Activated CD4-positive, alpha-beta T cell treated with anti-CD3 and anti-CD28 coated beads, Interleukin-2, amount 50 U/mL, for 48 hours (primary cell): ENCODE data around the gene PSG5.
"Not testable (repeated sequence)": the region's sequence is repeated elsewhere in the genome, so short reads cannot be mapped to it uniquely, and the experiment has no call there.

Experiments used
- DNase-seq, 2 experiments: peaks; one replicate each; pipeline ENCODE4 v3.0.0-alpha.2; 2020

PSG5 gene

DNA sequence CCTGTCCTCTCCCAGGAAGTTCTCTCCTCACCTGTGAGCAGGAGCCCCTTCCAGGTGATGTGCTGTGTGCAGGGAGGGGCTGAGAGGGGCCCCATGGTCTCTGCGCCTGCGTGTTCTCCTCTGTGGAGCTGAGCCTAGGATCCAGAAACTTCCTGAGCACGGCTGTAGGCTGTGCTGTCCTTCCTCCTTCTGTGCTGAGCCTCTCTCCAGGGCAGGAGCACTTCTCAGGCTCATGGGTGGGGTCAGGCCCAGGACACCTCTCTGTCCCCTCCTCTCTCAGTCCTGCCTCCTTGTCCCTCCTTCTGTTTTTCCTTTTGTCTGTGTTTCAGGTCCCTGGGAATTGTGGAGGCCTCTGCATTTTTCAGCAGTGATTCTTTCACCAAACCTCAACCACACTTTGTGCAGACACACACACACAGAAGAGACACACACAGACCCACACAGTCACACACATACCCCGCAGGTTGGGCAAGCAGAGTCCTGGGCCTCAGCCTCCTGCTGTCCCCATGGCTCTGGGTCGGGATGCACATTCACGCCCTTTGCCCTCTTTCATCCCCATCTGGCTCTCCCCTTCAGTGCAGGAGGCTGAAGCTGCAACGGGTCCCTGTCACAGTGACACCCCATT is at the start of gene PSG5:
Gene PSG5, minus strand, starts transcription at position 226 of the 625 bp plus-strand sequence. Its CDS starts 131 bp downstream, at position 95.
- DNase-seq = not testable (repeated sequence)

DNA sequence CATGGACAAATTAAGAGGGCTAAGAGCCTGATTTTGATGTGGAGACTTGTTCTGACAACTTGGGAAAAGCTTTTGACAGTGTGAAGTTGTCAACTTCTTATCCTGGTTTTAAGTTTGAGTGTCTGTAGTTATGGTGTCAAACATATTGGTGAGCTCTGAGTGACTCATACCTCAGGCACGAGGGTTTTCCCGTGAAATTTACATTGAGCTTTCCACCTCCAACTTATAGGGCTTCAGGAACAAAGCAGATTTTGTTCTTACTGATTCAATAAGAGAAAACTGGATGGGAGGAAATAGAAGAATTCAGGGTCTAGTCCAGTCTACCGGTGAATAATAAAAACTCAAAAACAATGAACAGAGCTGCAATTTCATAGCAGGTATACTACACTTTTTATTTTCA is 49.4 kb upstream of the PSG5 start:
- DNase-seq = not testable (repeated sequence)

DNA sequence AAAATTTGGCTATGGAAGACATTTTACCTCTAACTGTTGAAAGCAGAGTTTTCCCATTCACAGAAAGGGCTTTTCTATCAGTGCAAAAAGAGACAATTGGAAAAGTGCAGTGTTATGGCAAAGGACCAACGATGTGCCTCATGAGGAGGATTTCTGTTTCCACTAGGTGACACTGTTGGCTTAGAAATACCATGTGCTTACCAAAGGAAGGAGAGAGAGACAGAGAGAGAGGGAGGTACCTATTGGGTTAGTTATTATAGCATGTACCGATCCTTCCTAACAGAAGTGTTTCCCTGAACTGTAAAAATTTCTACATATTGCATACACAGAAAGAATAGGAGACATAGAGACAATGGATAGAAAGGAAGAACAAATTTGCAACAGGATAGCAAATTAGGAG is 43.0 kb upstream of the PSG5 start:
- DNase-seq = no peak

DNA sequence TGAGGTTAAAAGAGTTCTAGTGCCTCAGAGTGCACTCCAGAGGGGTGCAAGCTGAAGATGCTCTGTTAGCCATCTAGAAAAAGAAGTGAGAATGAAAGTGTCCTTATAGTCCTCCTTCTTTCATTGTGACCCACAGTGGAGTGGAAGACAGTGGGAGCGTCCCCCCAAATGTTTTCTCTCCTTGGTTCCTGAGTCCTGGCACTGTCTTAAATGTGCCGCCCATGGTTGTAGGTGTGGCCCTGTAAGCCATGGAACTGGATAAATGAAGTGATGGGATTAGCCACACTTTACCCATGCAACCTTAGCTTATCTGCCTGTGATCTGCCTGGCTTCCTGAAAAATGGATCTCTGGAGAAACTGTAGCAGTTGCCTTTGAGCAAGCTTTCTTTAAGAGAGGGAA is 42.4 kb upstream of the PSG5 start:
- peak; percentile 31 to 45 for DNase-seq

DNA sequence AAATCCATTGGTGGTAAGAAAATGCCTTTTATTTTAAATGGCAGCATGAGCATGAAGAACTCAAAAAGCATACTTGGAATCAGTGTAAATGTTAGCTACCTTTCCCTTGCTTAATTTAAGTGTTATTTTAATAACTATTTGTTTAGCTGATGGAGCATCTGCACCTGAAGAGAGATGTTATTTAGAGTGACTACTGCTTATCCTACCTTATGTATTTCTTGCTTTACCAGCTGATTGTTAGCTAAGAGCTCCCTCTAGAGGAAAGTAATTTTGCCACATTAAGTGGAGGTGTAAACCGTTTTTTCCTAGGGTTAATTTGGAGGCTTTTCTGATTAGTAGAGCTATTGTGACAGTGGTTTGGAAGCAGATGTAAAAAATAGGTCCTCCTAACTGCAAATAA is 40.6 kb upstream of the PSG5 start:
- not testable (repeated sequence) for DNase-seq

DNA sequence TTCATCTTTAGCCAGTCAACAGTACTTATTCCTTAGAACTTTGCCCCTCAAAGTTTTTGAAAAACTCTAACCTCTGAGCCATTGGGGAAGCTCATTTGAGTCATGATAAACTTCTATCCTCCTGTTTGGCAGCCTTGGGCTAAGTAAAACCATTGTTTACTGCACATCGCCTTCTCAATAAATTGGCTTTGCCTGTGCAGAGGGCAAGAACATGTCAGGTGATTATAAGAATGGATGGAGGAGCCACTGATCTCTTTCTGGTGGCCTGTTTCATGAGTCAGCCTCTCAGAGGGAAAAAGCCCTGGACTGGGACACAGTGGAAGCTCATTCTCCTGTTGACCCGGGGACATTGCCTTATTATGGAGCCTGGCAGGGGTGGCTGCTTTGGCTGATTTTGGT is 38.5 kb upstream of the PSG5 start:
- no peak for DNase-seq

DNA sequence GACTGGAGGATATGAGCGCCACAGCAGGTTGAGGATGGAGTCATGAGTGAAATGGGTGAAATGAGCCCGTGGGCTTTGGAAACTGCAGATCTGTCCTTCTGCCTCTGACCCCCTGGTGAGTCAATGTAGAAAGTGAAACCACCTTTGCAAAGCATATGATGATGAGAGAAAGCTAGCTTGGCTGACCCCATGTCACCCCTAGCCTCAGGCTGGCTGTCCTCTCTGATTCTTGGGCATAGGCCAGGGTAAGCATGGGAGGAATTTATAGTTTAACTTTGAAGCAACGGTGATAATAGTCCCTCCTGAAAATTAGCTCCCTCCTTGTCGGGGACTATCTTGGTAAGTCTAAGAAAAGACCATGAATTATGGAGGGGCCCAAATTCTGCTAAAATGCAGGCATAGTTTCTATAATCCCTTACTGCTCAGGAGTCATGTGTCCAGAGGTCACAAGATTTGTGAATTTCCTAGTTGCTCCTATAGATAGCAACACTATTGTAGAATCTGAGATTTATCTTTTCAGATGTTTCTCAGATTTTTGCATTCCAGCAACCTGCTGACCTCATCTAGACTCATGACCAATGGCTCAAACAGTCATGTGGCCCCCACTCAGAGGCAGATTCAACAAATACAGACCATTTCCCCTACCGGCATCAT is 38.0 kb upstream of the PSG5 start:
- not testable (repeated sequence) for DNase-seq

DNA sequence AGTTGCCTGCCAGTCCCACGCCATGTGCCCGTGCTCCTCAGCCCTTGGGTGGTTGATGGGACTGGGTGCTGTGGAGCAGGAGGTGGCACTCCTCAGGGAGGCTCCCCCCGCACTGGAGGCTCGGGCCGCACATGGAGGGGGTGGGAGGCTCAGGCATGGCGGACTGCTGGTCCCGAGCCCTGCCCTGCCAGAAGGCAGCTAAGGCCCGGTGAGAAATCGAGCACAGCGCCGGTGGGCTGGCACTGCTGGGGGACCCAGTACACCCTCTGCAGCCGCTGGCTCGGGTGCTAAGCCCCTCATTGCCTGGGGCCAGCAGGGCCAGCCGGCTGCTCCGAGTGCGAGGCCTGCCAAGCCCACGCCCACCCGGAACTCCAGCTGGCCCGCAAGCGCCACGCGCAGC is 35.6 kb upstream of the PSG5 start:
- DNase-seq = not testable (repeated sequence)

DNA sequence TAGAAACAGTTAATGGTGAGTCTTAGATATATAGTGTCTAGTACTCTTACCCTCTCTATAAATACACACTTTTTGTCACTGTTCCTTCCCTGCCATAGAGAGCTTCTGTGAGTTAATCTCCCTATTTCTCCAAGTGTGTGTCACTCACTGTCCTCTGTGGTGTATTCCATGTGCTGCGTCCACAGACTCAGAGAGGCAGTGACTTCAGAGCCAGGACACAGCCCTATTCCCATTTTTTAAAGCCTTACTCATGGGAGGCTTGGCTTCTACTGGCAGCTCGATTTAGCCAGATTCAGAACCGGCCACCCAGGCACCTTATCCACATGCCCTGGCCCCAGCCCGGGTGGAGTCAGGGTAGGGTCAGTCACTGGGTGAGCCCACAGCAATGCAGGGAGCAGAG is 32.8 kb upstream of the PSG5 start:
- not testable (repeated sequence) for DNase-seq

DNA sequence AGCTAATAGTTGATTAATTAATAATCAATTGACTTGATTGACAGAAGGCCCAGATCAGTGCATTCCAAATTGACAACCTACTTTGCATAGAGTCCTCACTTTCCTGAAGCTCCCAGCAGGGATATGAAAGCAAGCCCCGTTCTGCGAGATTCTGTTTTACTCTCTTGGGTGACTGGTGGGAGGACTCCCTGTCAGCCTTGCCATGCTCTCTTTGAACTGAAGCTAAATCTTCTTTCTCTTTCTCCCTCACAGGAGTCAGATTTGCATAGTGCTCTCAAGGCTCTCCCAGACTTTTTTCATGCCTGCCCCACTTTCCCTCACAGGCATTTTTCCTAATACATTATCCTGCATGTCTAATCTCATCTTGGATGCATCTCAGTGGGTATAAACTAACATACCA is 29.5 kb upstream of the PSG5 start:
- DNase-seq = not testable (repeated sequence)

DNA sequence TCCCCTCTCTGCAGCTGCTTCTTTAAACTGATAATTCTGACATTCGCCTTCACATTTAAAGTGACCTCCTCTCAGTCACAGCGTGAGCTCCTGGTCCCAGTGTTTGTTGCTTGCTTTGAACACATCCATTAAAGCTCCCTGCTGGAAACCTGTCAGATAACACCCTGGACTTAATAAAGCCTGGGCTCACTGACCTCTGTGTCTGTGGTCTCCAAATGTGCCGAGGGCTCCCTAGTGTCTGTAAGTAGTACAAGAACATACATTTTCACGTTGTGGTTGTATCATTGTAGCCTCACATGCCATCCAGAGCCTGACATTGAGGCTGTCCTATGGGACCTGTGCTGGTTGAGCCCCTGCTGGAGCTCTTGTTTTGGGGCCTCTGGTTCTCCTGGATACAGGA is 21.7 kb upstream of the PSG5 start:
- DNase-seq = no peak

DNA sequence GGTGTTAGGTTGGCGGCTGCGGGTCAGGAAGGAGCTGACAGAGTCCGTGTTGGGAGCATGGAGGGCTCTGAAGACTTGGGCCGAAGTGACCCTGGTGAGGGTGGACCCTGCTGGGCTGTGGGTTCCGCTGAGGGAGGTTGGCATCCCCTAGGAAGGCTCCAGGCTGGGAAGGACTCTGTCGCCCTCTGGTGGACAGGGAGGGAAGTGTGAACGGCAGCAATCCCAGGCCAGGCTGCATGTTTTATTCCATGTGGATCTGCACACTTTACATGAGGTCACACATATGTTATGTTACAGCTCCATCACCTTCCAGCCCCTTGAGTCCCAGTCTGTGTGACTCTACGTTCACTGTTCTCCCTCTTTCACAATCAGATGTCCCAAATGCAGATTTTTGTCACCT is 20.8 kb upstream of the PSG5 start:
- peak; percentile 40 to 53 for DNase-seq

DNA sequence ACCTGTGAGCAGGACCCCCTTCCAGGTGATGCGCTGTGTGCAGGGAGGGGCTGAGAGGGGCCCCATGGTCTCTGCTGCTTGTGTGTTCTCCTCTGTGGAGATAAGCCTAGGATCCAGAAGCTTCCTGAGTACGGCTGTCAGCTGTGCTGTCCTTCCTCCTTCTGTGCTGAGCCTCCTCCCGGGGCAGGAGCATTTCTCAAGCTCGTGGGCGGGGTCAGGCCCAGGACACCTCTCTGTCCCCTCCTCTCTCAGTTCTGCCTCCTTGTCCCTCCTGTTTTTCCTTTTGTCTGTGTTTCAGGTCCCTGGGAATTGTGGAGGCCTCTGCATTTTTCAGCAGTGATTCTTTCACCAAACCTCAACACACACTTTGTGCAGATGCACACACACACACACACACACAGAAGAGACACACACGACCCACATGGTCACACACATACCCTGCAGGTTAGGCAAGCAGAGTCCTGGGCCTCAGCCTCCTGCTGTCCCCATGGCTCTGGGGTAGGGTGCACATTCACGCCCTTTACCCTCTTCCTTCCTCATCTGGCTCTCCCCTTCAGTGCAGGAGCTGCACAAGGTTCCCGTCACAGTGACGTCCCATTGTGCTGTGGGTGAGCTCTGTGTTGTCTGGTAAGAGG is 19.3 kb upstream of the PSG5 start, which contains the start of gene PSG4:
Gene PSG4, minus strand, starts transcription at position 168 of the 635 bp plus-strand sequence. Its CDS starts 102 bp downstream, at position 66.
- not testable (repeated sequence) for DNase-seq

DNA sequence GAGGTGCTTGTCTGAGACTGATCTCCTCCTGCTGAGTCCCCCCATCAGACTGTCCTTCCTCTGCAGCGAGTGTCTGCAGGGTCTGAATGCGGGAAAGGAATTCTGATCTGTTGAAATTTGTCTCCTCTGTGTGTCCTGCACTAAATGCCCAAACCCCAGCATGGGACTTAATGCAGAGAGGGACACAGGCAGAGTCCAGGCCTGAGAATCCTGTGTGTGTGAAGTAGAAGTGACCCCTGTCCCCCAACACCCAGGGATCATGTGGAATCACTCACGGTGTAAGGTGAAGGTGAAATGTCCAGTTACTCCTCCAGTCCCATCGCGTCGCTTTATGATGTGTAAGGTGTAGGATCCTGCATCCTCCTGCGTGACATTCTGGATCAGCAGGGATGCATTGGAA is 17.3 kb upstream of the PSG5 start:
- not testable (repeated sequence) for DNase-seq

DNA sequence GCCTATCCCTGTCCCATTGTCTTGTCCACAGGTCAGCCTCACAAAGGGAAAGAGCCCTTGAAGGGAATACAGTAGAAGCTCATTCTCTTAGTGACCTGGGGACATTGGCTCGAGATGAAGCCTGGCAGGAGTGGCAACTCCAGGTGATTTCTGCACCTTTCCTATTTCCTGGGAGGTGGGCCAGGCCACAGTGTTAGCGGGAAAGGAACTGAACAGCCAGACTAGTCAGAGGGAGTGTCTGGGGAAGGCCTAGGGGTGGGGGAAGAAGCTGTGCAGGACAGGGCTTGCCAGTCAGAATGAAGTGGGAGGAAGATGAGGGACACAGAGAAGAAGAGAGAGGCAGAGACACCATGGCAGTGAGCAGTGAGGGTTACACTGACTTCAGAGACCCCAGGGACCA is 15.6 kb upstream of the PSG5 start:
- not testable (repeated sequence) for DNase-seq

DNA sequence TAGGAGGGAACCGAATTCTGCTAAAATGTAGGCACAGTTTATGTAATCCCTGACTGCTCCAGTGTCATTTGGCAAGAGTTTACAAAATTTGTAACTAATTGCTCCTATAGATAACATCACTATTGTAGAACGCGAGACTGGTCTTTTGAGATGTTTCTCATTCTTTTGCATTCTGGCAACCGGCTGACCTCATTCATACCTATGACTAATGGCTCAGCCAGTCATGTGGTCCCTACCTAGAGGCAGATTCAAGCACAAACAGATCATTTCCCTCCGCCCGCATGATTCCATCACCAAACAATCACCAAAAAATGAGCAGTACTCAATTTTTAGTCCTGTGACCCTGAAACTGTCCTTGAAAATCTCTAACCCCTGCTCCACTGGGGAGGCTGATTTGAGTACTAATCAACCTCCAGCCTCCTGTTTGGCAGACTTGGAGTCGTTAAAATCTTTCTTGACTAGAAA is 15.0 kb upstream of the PSG5 start:
- DNase-seq = not testable (repeated sequence)

DNA sequence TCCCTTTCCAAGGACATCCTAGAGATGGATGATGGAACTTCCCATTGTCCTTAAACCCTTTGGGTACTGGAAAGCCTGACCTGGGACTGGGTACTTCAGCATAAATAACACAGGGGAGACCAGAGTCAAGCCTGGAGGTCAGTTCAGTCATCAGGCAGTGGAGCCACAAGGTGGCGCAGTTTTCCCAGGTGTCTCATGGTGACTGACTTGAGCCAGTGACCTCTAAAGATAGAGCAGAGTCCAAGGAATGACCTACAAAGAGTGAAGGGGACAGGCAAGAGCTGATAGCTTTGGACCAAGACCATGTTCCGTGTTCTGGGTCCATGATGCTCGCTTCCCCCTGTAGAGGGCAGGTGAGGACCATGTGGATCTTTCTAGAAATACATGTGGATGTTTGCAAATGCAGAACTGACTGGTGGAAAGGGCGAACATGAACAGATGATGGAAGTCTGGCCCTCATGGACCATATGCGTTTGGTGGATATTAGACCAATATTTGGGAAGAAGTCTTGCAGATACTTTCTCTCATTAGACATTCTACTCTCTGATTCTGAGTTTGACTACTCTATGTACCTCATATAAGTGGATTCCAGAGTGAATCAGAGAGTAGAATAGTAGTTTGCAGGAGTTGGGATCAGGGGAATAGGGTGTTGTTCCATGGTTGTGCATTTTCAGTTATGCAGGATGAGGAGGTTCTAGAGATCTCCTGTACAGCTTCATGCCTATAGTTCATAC is 12.5 kb upstream of the PSG5 start:
- peak; percentile 5 to 23 for DNase-seq

DNA sequence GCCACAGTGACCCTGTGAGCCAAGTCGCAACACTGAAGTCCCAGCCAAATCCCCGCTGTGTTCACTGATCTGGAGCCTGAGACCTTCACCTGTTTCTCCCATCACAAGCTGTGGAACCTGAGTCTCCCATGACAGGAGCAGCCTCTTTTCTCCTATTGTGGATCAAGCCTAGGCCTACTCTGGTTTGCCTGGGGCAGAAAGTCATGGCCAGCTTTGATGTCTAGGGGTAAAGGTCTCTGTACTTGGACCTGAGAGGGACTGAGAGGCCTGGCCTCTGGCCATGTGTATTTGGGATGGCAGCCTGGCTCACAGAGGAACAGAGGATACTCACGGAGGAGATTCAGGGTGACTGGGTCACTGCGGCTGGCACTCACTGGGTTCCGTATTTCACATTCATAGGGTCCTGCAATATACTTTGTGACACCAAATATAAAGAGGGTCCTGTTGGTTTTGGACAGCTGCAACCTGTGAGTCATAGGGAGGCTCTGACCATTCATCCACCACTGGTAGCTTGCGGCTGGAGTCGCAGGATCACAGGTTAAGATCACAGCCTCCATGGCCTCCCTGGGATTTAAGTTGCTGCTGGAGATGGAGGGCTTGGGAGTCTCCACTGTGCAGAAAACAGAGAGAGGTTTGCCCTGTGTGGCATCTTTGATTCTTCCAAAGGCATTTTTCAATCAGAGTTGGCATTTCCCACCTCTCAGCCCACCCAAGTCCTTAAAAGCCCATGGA is 11.5 kb upstream of the PSG5 start:
- not testable (repeated sequence) for DNase-seq

DNA sequence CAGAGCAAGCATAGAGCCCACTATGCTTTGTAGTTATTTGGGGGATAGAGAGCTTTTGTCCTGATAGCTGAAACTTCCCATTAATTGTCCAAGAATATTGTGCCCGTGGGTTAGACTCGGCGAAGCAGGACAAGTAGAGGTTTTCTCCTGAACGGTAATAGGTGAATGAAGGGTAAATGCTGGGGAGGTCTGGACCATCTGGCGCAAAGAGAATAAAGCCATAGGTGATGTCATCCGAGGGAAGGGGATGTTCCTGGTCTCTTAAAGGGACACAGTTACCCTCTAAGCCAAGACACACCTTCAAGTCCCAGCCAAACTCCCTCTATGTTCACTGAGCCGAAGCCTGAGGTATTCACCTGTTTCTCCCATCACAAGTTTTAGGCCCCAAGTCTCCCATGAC is 8.1 kb upstream of the PSG5 start:
- DNase-seq = not testable (repeated sequence)

DNA sequence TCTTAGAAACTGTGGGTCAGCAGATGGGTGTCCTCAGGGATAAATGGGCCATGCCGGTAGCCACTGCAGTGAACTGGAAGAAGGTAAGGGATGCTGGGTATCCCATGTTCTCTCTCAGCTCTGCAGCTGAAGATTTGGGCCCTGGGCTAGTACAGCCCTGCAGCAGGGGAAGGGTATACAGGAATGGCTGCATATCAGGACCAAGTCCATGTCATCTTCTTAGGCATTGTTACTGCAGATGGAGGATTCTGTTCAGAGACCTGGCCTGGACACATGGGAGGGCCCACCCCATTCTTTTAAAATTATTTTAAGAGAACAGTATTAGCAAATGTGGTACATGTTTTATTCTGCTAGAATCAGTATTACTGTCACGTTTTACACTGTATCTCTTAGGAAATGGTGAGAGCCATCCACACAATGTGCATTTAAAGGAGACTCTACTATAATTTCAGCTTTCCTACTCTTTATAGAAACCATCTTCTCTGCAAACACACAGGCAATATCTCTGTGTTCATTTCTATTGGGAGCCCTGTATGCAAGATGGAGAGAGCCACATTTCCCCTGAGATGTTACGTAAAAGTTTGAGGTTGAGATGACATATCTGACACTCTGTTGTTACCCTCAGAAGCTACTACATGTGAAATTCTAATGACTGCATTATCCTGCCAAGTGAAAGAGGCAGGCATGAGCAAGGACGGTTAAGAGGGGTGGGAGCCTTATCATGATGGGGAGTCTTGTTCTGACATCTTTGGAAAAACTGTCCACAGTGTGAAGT is 6.2 kb upstream of the PSG5 start:
- DNase-seq = not testable (repeated sequence)

DNA sequence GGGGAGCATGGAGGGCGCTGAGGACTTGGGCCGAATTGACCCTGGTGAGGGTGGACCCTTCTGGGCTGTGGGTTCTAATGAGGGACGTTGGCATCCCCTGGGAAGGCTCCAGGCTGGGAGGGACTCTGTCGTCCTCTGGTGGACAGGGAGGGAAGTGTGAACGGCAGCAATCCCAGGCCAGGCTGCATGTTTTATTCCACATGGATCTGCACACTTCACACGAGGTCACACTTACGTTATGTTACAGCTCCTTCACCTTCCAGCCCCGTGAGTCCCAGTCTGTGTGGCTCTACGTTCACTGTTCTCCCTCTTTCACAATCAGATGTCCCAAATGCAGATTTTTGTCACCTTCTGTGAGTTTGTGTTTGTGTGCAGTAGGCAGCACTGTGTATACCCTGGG is 1.8 kb upstream of the PSG5 start:
- not testable (repeated sequence) for DNase-seq
